ENCODE measurements around the gene FCHO2.

GRCh38 chr5:73042993-73043392 is 87.2 kb downstream of the FCHO2 start:
- no peak for TF ChIP-seq CTCF (IDR thresholded peaks at IDR 0.05)
- TF ChIP-seq EP300 (IDR thresholded peaks at IDR 0.05) = no peak
